ENCODE measurements around the gene NPEPL1. TPM values are rescaled to one million over a fixed set of nuclear protein-coding genes. Genes with fewer than 3 reads are reported as not detected.

The NPEPL1 gene
- total RNA-seq, 1 experiment from 2014 or later: 31.1 TPM

- Histone ChIP-seq H3K4ac (ENCODE audit: low read depth, low read length) (no peak overlapping the region), H2AFZ (ENCODE audit: low read length) (no peak overlapping the region), H3K9ac (ENCODE audit: extremely low read depth, insufficient read length, low read length) (no peak overlapping the region), H3K4me1 (ENCODE audit: insufficient read depth, low read length) (peaks cover 2% of the 10 kb centered on the region; the same call in 1 of the 2 replicates), H3K79me1 (ENCODE audit: insufficient read depth, low read depth, low read length, poor library complexity, severe bottlenecking) (no peaks in the 10 kb centered on the region), H3T11ph (ENCODE audit: low read length) (no peak overlapping the region), H2BK5ac (ENCODE audit: insufficient read length, low read length) (no peak overlapping the region), H3K27me3 (ENCODE audit: insufficient read depth, low read length) (no peaks in the 10 kb centered on the region), H2BK12ac (ENCODE audit: insufficient read length, low read depth, low read length) (no peak overlapping the region), H3K23ac (ENCODE audit: insufficient read length, low read depth, low read length) (no peak overlapping the region), H2BK120ac (ENCODE audit: low read depth, low read length, poor library complexity, severe bottlenecking) (no peak overlapping the region), H3K4me2 (ENCODE audit: insufficient read depth, insufficient read length, low read length) (no peak overlapping the region), H3K18ac (ENCODE audit: insufficient read length, low read depth, low read length) (no peak overlapping the region), H2AK5ac (ENCODE audit: insufficient read length, low read length) (no peak overlapping the region), H2BK15ac (ENCODE audit: low read depth, low read length) (no peak overlapping the region), H3K79me2 (ENCODE audit: insufficient read depth, low read length) (peaks cover 2% of the 10 kb centered on the region; the same call in 1 of the 2 replicates), H3K56ac (ENCODE audit: insufficient read length, low read depth, low read length) (no peak overlapping the region), H3K9me3 (ENCODE audit: control insufficient read depth, low read depth, low read length) (no peaks in the 10 kb centered on the region), H3K23me2 (ENCODE audit: insufficient read length, low read depth, low read length, poor library complexity, severe bottlenecking) (no peaks in the 10 kb centered on the region), H4K91ac (ENCODE audit: insufficient read length, low read depth, low read length) (no peak overlapping the region), H2BK20ac (ENCODE audit: low read depth, low read length, poor library complexity, severe bottlenecking) (no peak overlapping the region), H4K20me1 (ENCODE audit: control insufficient read depth, insufficient read depth, insufficient read length) (no peaks in the 10 kb centered on the region), H4K8ac (replicated peaks; ENCODE audit: insufficient read length, low read depth, low read length) (no peak overlapping the region), H4K5ac (ENCODE audit: insufficient read length, low read depth, low read length) (no peak overlapping the region), H3K27ac (ENCODE audit: insufficient read length, low read depth, low read length) (no peak overlapping the region), H3K14ac (ENCODE audit: insufficient read depth, low read length) (no peak overlapping the region)
- Mint-ChIP-seq H3K4me1 (peaks cover 8 to 9% of the 10 kb centered on the region in 2 experiments), H3K9me3 (no peaks in the 10 kb centered on the region), H3K36me3 (ENCODE audit: insufficient read depth in 1 of 3, low read depth in 3 of 3) (peaks cover 12 to 43% (median 30%) of the 10 kb centered on the region in 3 experiments; a peak in 6 of 7 replicates), H3K27me3 (ENCODE audit: low read depth) (no peaks in the 10 kb centered on the region), H3K27ac (peak overlapping the region in 1 of 3 experiments; percentile 48; a peak in 1 of 7 replicates), H3K4me3 (no peak overlapping the region)
- no peak for DNase-seq
- no CpG with 5 or more reads among the region's 27 CpGs for WGBS (ENCODE audit: extremely low coverage, insufficient read length, low lambda C conversion rate)
- TF ChIP-seq, protein P1, sequence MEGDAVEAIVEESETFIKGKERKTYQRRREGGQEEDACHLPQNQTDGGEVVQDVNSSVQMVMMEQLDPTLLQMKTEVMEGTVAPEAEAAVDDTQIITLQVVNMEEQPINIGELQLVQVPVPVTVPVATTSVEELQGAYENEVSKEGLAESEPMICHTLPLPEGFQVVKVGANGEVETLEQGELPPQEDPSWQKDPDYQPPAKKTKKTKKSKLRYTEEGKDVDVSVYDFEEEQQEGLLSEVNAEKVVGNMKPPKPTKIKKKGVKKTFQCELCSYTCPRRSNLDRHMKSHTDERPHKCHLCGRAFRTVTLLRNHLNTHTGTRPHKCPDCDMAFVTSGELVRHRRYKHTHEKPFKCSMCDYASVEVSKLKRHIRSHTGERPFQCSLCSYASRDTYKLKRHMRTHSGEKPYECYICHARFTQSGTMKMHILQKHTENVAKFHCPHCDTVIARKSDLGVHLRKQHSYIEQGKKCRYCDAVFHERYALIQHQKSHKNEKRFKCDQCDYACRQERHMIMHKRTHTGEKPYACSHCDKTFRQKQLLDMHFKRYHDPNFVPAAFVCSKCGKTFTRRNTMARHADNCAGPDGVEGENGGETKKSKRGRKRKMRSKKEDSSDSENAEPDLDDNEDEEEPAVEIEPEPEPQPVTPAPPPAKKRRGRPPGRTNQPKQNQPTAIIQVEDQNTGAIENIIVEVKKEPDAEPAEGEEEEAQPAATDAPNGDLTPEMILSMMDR (conservative IDR thresholded peaks at IDR 0.05): no peak
These were observed 6.4 kb downstream of the NPEPL1 start for GRCh38 chr20:58698741-58699622.

All from H9 (cell line).